ENCODE measurements around the gene STARD13. TPM values are rescaled to one million over a fixed set of nuclear protein-coding genes. Genes with fewer than 3 reads are reported as not detected.

STARD13 gene
- total RNA-seq, 1 experiment from 2014 or later: 7.8 TPM

GRCh38 chr13:33127009-33127551 is 158.5 kb downstream of the STARD13 start:
- no peak overlapping the region for H3K4me3 ChIP-seq
- H3K27ac ChIP-seq: no peak overlapping the region
- no peaks in the 10 kb centered on the region for H3K9me3 ChIP-seq (replicated peaks)
- H3K27me3 ChIP-seq (replicated peaks): no peaks in the 10 kb centered on the region
- peaks cover 45% of the 10 kb centered on the region for H3K4me1 ChIP-seq (replicated peaks)
- peaks cover 39% of the 10 kb centered on the region for H3K36me3 ChIP-seq
- peak in 1 of 2 experiments; percentile 15 for DNase-seq (ENCODE audit: low read depth in 1 of 2, low spot score in 2 of 2)

- Histone ChIP-seq H3K9me3 (replicated peaks) (no peaks in the 10 kb centered on the region), H3K36me3 (peaks cover 39% of the 10 kb centered on the region), H3K4me3 (no peak overlapping the region), H3K27me3 (replicated peaks) (no peaks in the 10 kb centered on the region), H3K4me1 (replicated peaks) (peaks cover 45% of the 10 kb centered on the region), H3K27ac (peak overlapping the region; percentile 65)
- DNase-seq (ENCODE audit: low read depth in 1 of 2, low spot score in 2 of 2): peak; percentile 89
Observed at GRCh38 chr13:33125821-33126570, 159.6 kb downstream of the STARD13 start.

- Histone ChIP-seq H3K4me1 (replicated peaks) (peaks cover 61% of the 10 kb centered on the region), H3K36me3 (peaks cover 44% of the 10 kb centered on the region)
Observed at GRCh38 chr13:33123066-33123859, 162.3 kb downstream of the STARD13 start.

GRCh38 chr13:33119856-33120543 is 165.6 kb downstream of the STARD13 start:
- Histone ChIP-seq H3K9me3 (replicated peaks) (no peaks in the 10 kb centered on the region), H3K4me1 (replicated peaks) (peaks cover 34% of the 10 kb centered on the region), H3K27ac (no peak overlapping the region), H3K27me3 (replicated peaks) (no peaks in the 10 kb centered on the region), H3K4me3 (no peak overlapping the region), H3K36me3 (peaks cover 61% of the 10 kb centered on the region)
- peak in 1 of 2 experiments; percentile 21 for DNase-seq (ENCODE audit: low read depth in 1 of 2, low spot score in 2 of 2)

More at GRCh38 chr13:33123066-33123859, 162.3 kb downstream of the STARD13 start:
- Histone ChIP-seq H3K27ac (no peak overlapping the region; the same call in 1 of the 2 replicates), H3K27me3 (replicated peaks) (no peaks in the 10 kb centered on the region), H3K4me3 (no peak overlapping the region), H3K9me3 (replicated peaks) (no peaks in the 10 kb centered on the region)
- peak in 1 of 2 experiments; percentile 10 for DNase-seq (ENCODE audit: low read depth in 1 of 2, low spot score in 2 of 2)

- Histone ChIP-seq H3K27ac (no peak overlapping the region; the same call in 1 of the 2 replicates), H3K36me3 (peaks cover 64% of the 10 kb centered on the region), H3K4me1 (replicated peaks) (peaks cover 32% of the 10 kb centered on the region), H3K4me3 (no peak overlapping the region), H3K27me3 (replicated peaks) (no peaks in the 10 kb centered on the region), H3K9me3 (replicated peaks) (no peaks in the 10 kb centered on the region)
- no peak for DNase-seq (ENCODE audit: low read depth in 1 of 2, low spot score in 2 of 2)
Observed at GRCh38 chr13:33119022-33119781, 166.4 kb downstream of the STARD13 start.

GRCh38 chr13:33116321-33117010 is 169.1 kb downstream of the STARD13 start:
- Histone ChIP-seq H3K36me3 (peaks cover 76% of the 10 kb centered on the region), H3K4me1 (replicated peaks) (peaks cover 21% of the 10 kb centered on the region), H3K27ac (no peak overlapping the region), H3K9me3 (replicated peaks) (no peaks in the 10 kb centered on the region), H3K4me3 (no peak overlapping the region), H3K27me3 (replicated peaks) (no peaks in the 10 kb centered on the region)
- DNase-seq (ENCODE audit: low read depth in 1 of 2, low spot score in 2 of 2): no peak

GRCh38 chr13:33115274-33115673 is 170.3 kb downstream of the STARD13 start:
- no peak for DNase-seq (ENCODE audit: low read depth in 1 of 2, low spot score in 2 of 2)
- Histone ChIP-seq H3K9me3 (replicated peaks) (no peaks in the 10 kb centered on the region), H3K27me3 (replicated peaks) (no peaks in the 10 kb centered on the region), H3K36me3 (peaks cover 81% of the 10 kb centered on the region), H3K4me3 (no peak overlapping the region), H3K27ac (no peak overlapping the region), H3K4me1 (replicated peaks) (peaks cover 30% of the 10 kb centered on the region)

- Histone ChIP-seq H3K27me3 (replicated peaks) (no peaks in the 10 kb centered on the region), H3K36me3 (peaks cover 84% of the 10 kb centered on the region), H3K4me1 (replicated peaks) (peaks cover 20% of the 10 kb centered on the region), H3K27ac (no peak overlapping the region), H3K4me3 (no peak overlapping the region), H3K9me3 (replicated peaks) (no peaks in the 10 kb centered on the region)
- no peak for DNase-seq (ENCODE audit: low read depth in 1 of 2, low spot score in 2 of 2)
Observed at GRCh38 chr13:33114146-33114545, 171.4 kb downstream of the STARD13 start.

GRCh38 chr13:33112766-33113165 is 172.8 kb downstream of the STARD13 start:
- H3K4me1 ChIP-seq (replicated peaks): peaks cover 26% of the 10 kb centered on the region
- H3K27ac ChIP-seq: no peak overlapping the region
- no peaks in the 10 kb centered on the region for H3K27me3 ChIP-seq (replicated peaks)
- no peak for DNase-seq (ENCODE audit: low read depth in 1 of 2, low spot score in 2 of 2)
- peaks cover 82% of the 10 kb centered on the region for H3K36me3 ChIP-seq
- no peak overlapping the region for H3K4me3 ChIP-seq
- H3K9me3 ChIP-seq (replicated peaks): no peaks in the 10 kb centered on the region

GRCh38 chr13:33111414-33112110 is 174.0 kb downstream of the STARD13 start:
- Histone ChIP-seq H3K27me3 (replicated peaks) (no peaks in the 10 kb centered on the region), H3K36me3 (peaks cover 85% of the 10 kb centered on the region), H3K4me1 (replicated peaks) (peaks cover 37% of the 10 kb centered on the region), H3K9me3 (replicated peaks) (no peaks in the 10 kb centered on the region), H3K4me3 (no peak overlapping the region), H3K27ac (no peak overlapping the region)
- DNase-seq (ENCODE audit: low read depth in 1 of 2, low spot score in 2 of 2): peak in 1 of 2 experiments; percentile 12

GRCh38 chr13:33110713-33111413 is 174.7 kb downstream of the STARD13 start:
- Histone ChIP-seq H3K27ac (no peak overlapping the region), H3K36me3 (peaks cover 85% of the 10 kb centered on the region), H3K4me3 (no peak overlapping the region), H3K27me3 (replicated peaks) (no peaks in the 10 kb centered on the region), H3K4me1 (replicated peaks) (peaks cover 40% of the 10 kb centered on the region), H3K9me3 (replicated peaks) (no peaks in the 10 kb centered on the region)
- DNase-seq (ENCODE audit: low read depth in 1 of 2, low spot score in 2 of 2): no peak

GRCh38 chr13:33110386-33110712 is 175.2 kb downstream of the STARD13 start:
- Histone ChIP-seq H3K4me3 (no peak overlapping the region), H3K27ac (no peak overlapping the region), H3K27me3 (replicated peaks) (no peaks in the 10 kb centered on the region), H3K9me3 (replicated peaks) (no peaks in the 10 kb centered on the region), H3K4me1 (replicated peaks) (peaks cover 40% of the 10 kb centered on the region), H3K36me3 (peaks cover 87% of the 10 kb centered on the region)
- no peak for DNase-seq (ENCODE audit: low read depth in 1 of 2, low spot score in 2 of 2)

Data from SJSA1 (cell line).